Measurements from ENCODE around the gene STK32A.

The STK32A gene

GRCh38 chr5:147410496-147411358 lies 175.9 kb downstream of the STK32A start:
- TF ChIP-seq CTCF (conservative IDR thresholded peaks at IDR 0.05) (no peak), ZFX (IDR thresholded peaks at IDR 0.05) (no peak)
- no peak overlapping the region for H3K27ac ChIP-seq

- no peak overlapping the region for H3K27ac ChIP-seq
- TF ChIP-seq ZFX (IDR thresholded peaks at IDR 0.05) (no peak), CTCF (conservative IDR thresholded peaks at IDR 0.05) (no peak)
Measured at GRCh38 chr5:147411359-147412319, 176.8 kb downstream of the STK32A start.

GRCh38 chr5:147412561-147412960 lies 177.7 kb downstream of the STK32A start:
- TF ChIP-seq CTCF (conservative IDR thresholded peaks at IDR 0.05) (no peak), ZFX (IDR thresholded peaks at IDR 0.05) (no peak)
- no peak overlapping the region for H3K27ac ChIP-seq

GRCh38 chr5:147413266-147413665 lies 178.4 kb downstream of the STK32A start:
- TF ChIP-seq CTCF (conservative IDR thresholded peaks at IDR 0.05): no peak
- TF ChIP-seq ZFX (IDR thresholded peaks at IDR 0.05): no peak
- no peak overlapping the region for H3K27ac ChIP-seq

GRCh38 chr5:147415651-147416050 lies 180.8 kb downstream of the STK32A start:
- no peak for TF ChIP-seq ZFX (IDR thresholded peaks at IDR 0.05)
- no peak for TF ChIP-seq CTCF (conservative IDR thresholded peaks at IDR 0.05)
- H3K27ac ChIP-seq: no peak overlapping the region

- H3K27ac ChIP-seq: no peak overlapping the region
- no peak for TF ChIP-seq ZFX (IDR thresholded peaks at IDR 0.05)
- TF ChIP-seq CTCF (conservative IDR thresholded peaks at IDR 0.05): no peak
Measured at GRCh38 chr5:147417135-147417813, 182.4 kb downstream of the STK32A start.

Data from C4-2B (cell line).